HCT116 (cell line): ENCODE data around the gene GSG1L.

Experiments used
- CEBPB ChIP-seq: IDR thresholded peaks from 2 replicates; pipeline ENCODE4 v1.6.1; 2012; ENCODE audit warnings: low read depth
- CTCF ChIP-seq, 3 experiments: fragments of 200-600 bp in 1 of 3; sonication (generic) in 1 of 3; IDR thresholded peaks in 2 of 3; conservative IDR thresholded peaks in 1 of 3; 2 replicates each; pipeline ENCODE4 v1.5.1; 2012 to 2017; ENCODE audit warnings: low read depth in 2 of 3, low read length in 2 of 3, antibody characterized with exemption in 1 of 3, borderline replicate concordance in 1 of 3, control low read depth in 1 of 3, mild to moderate bottlenecking in 1 of 3, mixed read lengths in 1 of 3, mixed run types in 1 of 3, moderate library complexity in 1 of 3; ENCODE audit not compliant: insufficient read depth in 1 of 3
- ELF1 ChIP-seq: IDR thresholded peaks from 2 replicates; pipeline ENCODE4 v1.6.1; 2012; ENCODE audit warnings: low read depth, borderline replicate concordance
- EZH2 ChIP-seq: fragments of 200-600 bp; sonication (generic); IDR thresholded peaks from 2 replicates; pipeline ENCODE4 v1.6.1; 2017; ENCODE audit warnings: antibody characterized with exemption, mixed run types
- EZH2phosphoT487 ChIP-seq: fragments of 200-600 bp; IDR thresholded peaks from 2 replicates; pipeline ENCODE4 v1.6.1; 2018; ENCODE audit warnings: antibody characterized with exemption, borderline replicate concordance
- JUND ChIP-seq: IDR thresholded peaks from 2 replicates; pipeline ENCODE4 v1.6.1; 2012
- MAX ChIP-seq: IDR thresholded peaks from 2 replicates; pipeline ENCODE4 v1.6.1; 2012
- POLR2A ChIP-seq: IDR thresholded peaks from 2 replicates; pipeline ENCODE4 v1.7.0; 2011; ENCODE audit warnings: borderline replicate concordance; ENCODE audit not compliant: insufficient read depth, insufficient read length; ENCODE audit errors: extremely low read depth
- POLR2AphosphoS5 ChIP-seq: IDR thresholded peaks from 2 replicates; pipeline ENCODE4 v1.6.1; 2011; ENCODE audit warnings: mild to moderate bottlenecking, low read depth, low read length, moderate library complexity
- RAD21 ChIP-seq: IDR thresholded peaks from 2 replicates; pipeline ENCODE4 v1.6.1; 2012; ENCODE audit warnings: low read depth, mild to moderate bottlenecking
- REST ChIP-seq: IDR thresholded peaks from 2 replicates; pipeline ENCODE4 v1.6.1; 2012; ENCODE audit warnings: low read depth
- SIN3A ChIP-seq: IDR thresholded peaks from 2 replicates; pipeline ENCODE4 v1.6.1; 2012; ENCODE audit warnings: low read depth
- ZNF274 ChIP-seq: fragments of 200-500 bp; sonication (Bioruptor generic); IDR thresholded peaks from 2 replicates; pipeline ENCODE4 v1.6.1; 2014; ENCODE audit warnings: mild to moderate bottlenecking, low read depth, low read length, inconsistent platforms
- TF ChIP-seq, protein P1 (sequence below): IDR thresholded peaks from 2 replicates; pipeline ENCODE4 v1.6.1; 2011; ENCODE audit warnings: mild to moderate bottlenecking, low read length, moderate library complexity; ENCODE audit not compliant: insufficient replicate concordance; ENCODE audit errors: extremely low read depth

DNA sequence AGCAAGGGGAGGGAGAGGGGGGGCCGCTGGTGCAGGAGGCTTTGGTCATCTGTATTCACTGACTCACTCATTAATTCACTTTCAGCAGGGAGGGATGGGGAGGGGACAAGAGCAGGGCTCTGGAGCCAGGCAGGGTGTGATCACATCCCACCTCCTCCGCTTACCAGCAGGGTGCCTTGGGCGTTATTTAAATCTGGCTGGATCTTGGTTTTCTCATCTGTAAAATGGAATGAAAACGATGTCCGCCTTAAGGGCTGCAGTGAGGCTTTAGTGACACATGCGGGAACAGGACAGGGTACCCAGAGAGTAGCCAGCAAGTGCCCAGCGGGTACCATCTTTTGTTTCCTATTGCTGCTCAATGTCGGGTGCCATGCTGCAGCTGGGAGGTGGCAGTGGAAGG lies 161.0 kb downstream of the GSG1L start:
- no peak for TF ChIP-seq CEBPB
- no peak for TF ChIP-seq JUND
- TF ChIP-seq CTCF (IDR thresholded peaks at IDR 0.05 in 2 of 3, conservative IDR thresholded peaks at IDR 0.05 in 1 of 3; ENCODE audit: borderline replicate concordance in 1 of 3, insufficient read depth in 1 of 3, low read depth in 2 of 3, low read length in 2 of 3) = no peak
- no peak for TF ChIP-seq POLR2A
- no peak for TF ChIP-seq EZH2
- TF ChIP-seq ZNF274 = no peak
- no peak for TF ChIP-seq RAD21
- TF ChIP-seq MAX = no peak
- no peak for TF ChIP-seq SIN3A
- TF ChIP-seq EZH2phosphoT487 = no peak
- no peak for TF ChIP-seq ELF1
- no peak for TF ChIP-seq REST
- no peak for TF ChIP-seq POLR2AphosphoS5
- TF ChIP-seq, protein P1, sequence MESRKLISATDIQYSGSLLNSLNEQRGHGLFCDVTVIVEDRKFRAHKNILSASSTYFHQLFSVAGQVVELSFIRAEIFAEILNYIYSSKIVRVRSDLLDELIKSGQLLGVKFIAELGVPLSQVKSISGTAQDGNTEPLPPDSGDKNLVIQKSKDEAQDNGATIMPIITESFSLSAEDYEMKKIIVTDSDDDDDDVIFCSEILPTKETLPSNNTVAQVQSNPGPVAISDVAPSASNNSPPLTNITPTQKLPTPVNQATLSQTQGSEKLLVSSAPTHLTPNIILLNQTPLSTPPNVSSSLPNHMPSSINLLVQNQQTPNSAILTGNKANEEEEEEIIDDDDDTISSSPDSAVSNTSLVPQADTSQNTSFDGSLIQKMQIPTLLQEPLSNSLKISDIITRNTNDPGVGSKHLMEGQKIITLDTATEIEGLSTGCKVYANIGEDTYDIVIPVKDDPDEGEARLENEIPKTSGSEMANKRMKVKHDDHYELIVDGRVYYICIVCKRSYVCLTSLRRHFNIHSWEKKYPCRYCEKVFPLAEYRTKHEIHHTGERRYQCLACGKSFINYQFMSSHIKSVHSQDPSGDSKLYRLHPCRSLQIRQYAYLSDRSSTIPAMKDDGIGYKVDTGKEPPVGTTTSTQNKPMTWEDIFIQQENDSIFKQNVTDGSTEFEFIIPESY = no peak
